NT2/D1 (cell line): ENCODE measurements around the gene ARHGEF10L.

ENCODE experiments used
- DNase-seq: peaks from one replicate; pipeline ENCODE4 v3.0.0-alpha.2; 2011; ENCODE audit warnings: low read depth, low spot score
- H3K27me3 ChIP-seq: 2 replicates; pipeline ENCODE4 v1.6.0; 2011; ENCODE audit warnings: mild to moderate bottlenecking; ENCODE audit not compliant: insufficient read length, insufficient read depth
- H3K36me3 ChIP-seq: 2 replicates; pipeline ENCODE4 v1.6.1; 2011; ENCODE audit warnings: mild to moderate bottlenecking, low read length, mixed read lengths; ENCODE audit not compliant: insufficient read depth, insufficient read length
- H3K4me1 ChIP-seq: 2 replicates; pipeline ENCODE4 v1.5.1; 2011; ENCODE audit not compliant: insufficient read depth, insufficient read length
- H3K4me3 ChIP-seq: 2 replicates; pipeline ENCODE4 v1.5.1; 2011; ENCODE audit warnings: low read depth; ENCODE audit not compliant: insufficient read length
- H3K9ac ChIP-seq: 2 replicates; pipeline ENCODE4 v1.6.0; 2011; ENCODE audit warnings: low read depth; ENCODE audit not compliant: insufficient read length
- H3K9me3 ChIP-seq: 2 replicates; pipeline ENCODE4 v1.5.1; 2011; ENCODE audit warnings: mild to moderate bottlenecking, low read length; ENCODE audit not compliant: insufficient read depth
- SUZ12 ChIP-seq: IDR thresholded peaks from 2 replicates; pipeline ENCODE4 v1.6.1; 2011; ENCODE audit not compliant: insufficient read length, insufficient read depth; ENCODE audit errors: extremely low read depth
- YY1 ChIP-seq: IDR thresholded peaks from 2 replicates; pipeline ENCODE4 v1.6.1; 2011; ENCODE audit not compliant: insufficient read length, insufficient read depth
- ZNF274 ChIP-seq: IDR thresholded peaks from 2 replicates; pipeline ENCODE4 v1.6.1; 2011; ENCODE audit warnings: mild to moderate bottlenecking, low read depth, low read length

ARHGEF10L gene

GRCh38 chr1:17525996-17526686 is 13.4 kb upstream of the ARHGEF10L start:
- Histone ChIP-seq H3K36me3 (no peaks in the 10 kb centered on the region), H3K4me1 (peaks cover 5% of the 10 kb centered on the region), H3K4me3 (no peak overlapping the region), H3K9me3 (no peaks in the 10 kb centered on the region), H3K9ac (no peak overlapping the region), H3K27me3 (no peaks in the 10 kb centered on the region)
- DNase-seq: no peak
- TF ChIP-seq ZNF274 (no peak), SUZ12 (no peak), YY1 (no peak)

- Histone ChIP-seq H3K9ac (peak overlapping the region; percentile 10), H3K4me1 (peaks cover 5% of the 10 kb centered on the region), H3K36me3 (no peaks in the 10 kb centered on the region), H3K9me3 (no peaks in the 10 kb centered on the region), H3K4me3 (no peak overlapping the region), H3K27me3 (no peaks in the 10 kb centered on the region)
- no peak for DNase-seq
- no peak for TF ChIP-seq ZNF274
- no peak for TF ChIP-seq YY1
- TF ChIP-seq SUZ12: no peak
These were observed 12.2 kb upstream of the ARHGEF10L start for GRCh38 chr1:17527036-17527914.

- no peaks in the 10 kb centered on the region for H3K36me3 ChIP-seq
- H3K4me3 ChIP-seq: no peak overlapping the region
- no peaks in the 10 kb centered on the region for H3K27me3 ChIP-seq
- DNase-seq: no peak
- no peaks in the 10 kb centered on the region for H3K9me3 ChIP-seq
- no peak for TF ChIP-seq ZNF274
- no peak for TF ChIP-seq YY1
- TF ChIP-seq SUZ12: no peak
- peaks cover 5% of the 10 kb centered on the region for H3K4me1 ChIP-seq
- no peak overlapping the region for H3K9ac ChIP-seq
These were observed 10.1 kb upstream of the ARHGEF10L start for GRCh38 chr1:17529381-17529780.

- Histone ChIP-seq H3K4me1 (peaks cover 2% of the 10 kb centered on the region), H3K36me3 (no peaks in the 10 kb centered on the region), H3K4me3 (no peak overlapping the region), H3K9ac (peak overlapping the region; percentile 32), H3K27me3 (no peaks in the 10 kb centered on the region), H3K9me3 (no peaks in the 10 kb centered on the region)
- DNase-seq: no peak
- TF ChIP-seq ZNF274: no peak
These were observed 8.2 kb upstream of the ARHGEF10L start for GRCh38 chr1:17531343-17531681.

- no peaks in the 10 kb centered on the region for H3K27me3 ChIP-seq
- H3K9ac ChIP-seq: peak overlapping the region; percentile 32
- no peaks in the 10 kb centered on the region for H3K9me3 ChIP-seq
- peaks cover 2% of the 10 kb centered on the region for H3K4me1 ChIP-seq
- TF ChIP-seq YY1 (no peak), SUZ12 (no peak), ZNF274 (no peak)
- DNase-seq: no peak
- H3K36me3 ChIP-seq: no peaks in the 10 kb centered on the region
- no peak overlapping the region for H3K4me3 ChIP-seq
These were observed 7.6 kb upstream of the ARHGEF10L start for GRCh38 chr1:17531682-17532487.

- H3K9me3 ChIP-seq: no peaks in the 10 kb centered on the region
These were observed 6.3 kb upstream of the ARHGEF10L start for GRCh38 chr1:17533201-17533600.

More at GRCh38 chr1:17533201-17533600, 6.3 kb upstream of the ARHGEF10L start:
- no peak for TF ChIP-seq YY1
- TF ChIP-seq ZNF274: no peak
- TF ChIP-seq SUZ12: no peak
- no peak for DNase-seq
- H3K4me3 ChIP-seq: no peak overlapping the region
- no peak overlapping the region for H3K9ac ChIP-seq
- H3K4me1 ChIP-seq: peaks cover 2% of the 10 kb centered on the region
- no peaks in the 10 kb centered on the region for H3K27me3 ChIP-seq
- H3K36me3 ChIP-seq: no peaks in the 10 kb centered on the region
